Glutamatergic neuron (in vitro differentiated cells): ENCODE measurements around the gene TACC3. TPM values are rescaled to one million over a fixed set of nuclear protein-coding genes. Genes with fewer than 3 reads are reported as not detected.
A peak's percentile ranks its signal among the peaks of the same experiment; 100 is the strongest.

Experiments
- DNase-seq: peaks from one replicate; pipeline ENCODE4 v3.0.0; 2022
- H3K27ac Mint-ChIP-seq: one replicate; pipeline ENCODE4 v1.8.0; 2020; ENCODE audit warnings: mild to moderate bottlenecking, mixed read lengths, inconsistent platforms; ENCODE audit not compliant: unreplicated experiment
- H3K27me3 Mint-ChIP-seq: one replicate; pipeline ENCODE4 v1.8.0; 2020; ENCODE audit warnings: mild to moderate bottlenecking, moderate library complexity, mixed read lengths, inconsistent platforms; ENCODE audit not compliant: unreplicated experiment
- H3K36me3 Mint-ChIP-seq: one replicate; pipeline ENCODE4 v1.8.0; 2020; ENCODE audit warnings: mild to moderate bottlenecking, mixed read lengths, inconsistent platforms; ENCODE audit not compliant: unreplicated experiment
- H3K4me1 Mint-ChIP-seq: one replicate; pipeline ENCODE4 v1.8.0; 2020; ENCODE audit warnings: mild to moderate bottlenecking, low read depth, mixed read lengths, inconsistent platforms; ENCODE audit not compliant: unreplicated experiment
- H3K4me3 Mint-ChIP-seq: one replicate; pipeline ENCODE4 v1.8.0; 2020; ENCODE audit warnings: mild to moderate bottlenecking, mixed read lengths, inconsistent platforms; ENCODE audit not compliant: unreplicated experiment
- H3K9me3 Mint-ChIP-seq: one replicate; pipeline ENCODE4 v1.8.0; 2020; ENCODE audit warnings: mild to moderate bottlenecking, moderate library complexity, mixed read lengths, inconsistent platforms; ENCODE audit not compliant: unreplicated experiment
- total RNA-seq: library from RNA; stranded (reverse); fragmentation: NEBNext Ultra II Directional; extraction: Animal tissue kit (Norgen Biotek cat#: 25700); gene quantifications from one replicate; pipeline ENCODE4 v1.2.1, GENCODE V29; 2021; ENCODE audit not compliant: unreplicated experiment
- TF ChIP-seq, protein P1 (sequence below): fragments of 200-600 bp; sonication (generic); IDR thresholded peaks from one replicate; pipeline ENCODE4 v1.5.0; 2021; ENCODE audit not compliant: partially characterized antibody, unreplicated experiment

Gene TACC3
- total RNA-seq, 1 donor from 2014 or later = 23.0 TPM

- peaks cover 8% of the 10 kb centered on the region for H3K4me1 Mint-ChIP-seq
- no peak overlapping the region for H3K4me3 Mint-ChIP-seq
- DNase-seq = peak; percentile 98
- TF ChIP-seq, protein P1, sequence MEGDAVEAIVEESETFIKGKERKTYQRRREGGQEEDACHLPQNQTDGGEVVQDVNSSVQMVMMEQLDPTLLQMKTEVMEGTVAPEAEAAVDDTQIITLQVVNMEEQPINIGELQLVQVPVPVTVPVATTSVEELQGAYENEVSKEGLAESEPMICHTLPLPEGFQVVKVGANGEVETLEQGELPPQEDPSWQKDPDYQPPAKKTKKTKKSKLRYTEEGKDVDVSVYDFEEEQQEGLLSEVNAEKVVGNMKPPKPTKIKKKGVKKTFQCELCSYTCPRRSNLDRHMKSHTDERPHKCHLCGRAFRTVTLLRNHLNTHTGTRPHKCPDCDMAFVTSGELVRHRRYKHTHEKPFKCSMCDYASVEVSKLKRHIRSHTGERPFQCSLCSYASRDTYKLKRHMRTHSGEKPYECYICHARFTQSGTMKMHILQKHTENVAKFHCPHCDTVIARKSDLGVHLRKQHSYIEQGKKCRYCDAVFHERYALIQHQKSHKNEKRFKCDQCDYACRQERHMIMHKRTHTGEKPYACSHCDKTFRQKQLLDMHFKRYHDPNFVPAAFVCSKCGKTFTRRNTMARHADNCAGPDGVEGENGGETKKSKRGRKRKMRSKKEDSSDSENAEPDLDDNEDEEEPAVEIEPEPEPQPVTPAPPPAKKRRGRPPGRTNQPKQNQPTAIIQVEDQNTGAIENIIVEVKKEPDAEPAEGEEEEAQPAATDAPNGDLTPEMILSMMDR = peak; percentile 95
- no peak overlapping the region for H3K27ac Mint-ChIP-seq
- H3K27me3 Mint-ChIP-seq = peaks cover 3% of the 10 kb centered on the region
- H3K36me3 Mint-ChIP-seq = no peaks in the 10 kb centered on the region
- peaks cover 1% of the 10 kb centered on the region for H3K9me3 Mint-ChIP-seq
These were observed 25.0 kb downstream of the TACC3 start for GRCh38 chr4:1746265-1746691.

- Mint-ChIP-seq H3K36me3 (no peaks in the 10 kb centered on the region), H3K27ac (no peak overlapping the region)
- peak; percentile 66 for DNase-seq
These were observed 25.7 kb downstream of the TACC3 start for GRCh38 chr4:1746919-1747602.

DNA sequence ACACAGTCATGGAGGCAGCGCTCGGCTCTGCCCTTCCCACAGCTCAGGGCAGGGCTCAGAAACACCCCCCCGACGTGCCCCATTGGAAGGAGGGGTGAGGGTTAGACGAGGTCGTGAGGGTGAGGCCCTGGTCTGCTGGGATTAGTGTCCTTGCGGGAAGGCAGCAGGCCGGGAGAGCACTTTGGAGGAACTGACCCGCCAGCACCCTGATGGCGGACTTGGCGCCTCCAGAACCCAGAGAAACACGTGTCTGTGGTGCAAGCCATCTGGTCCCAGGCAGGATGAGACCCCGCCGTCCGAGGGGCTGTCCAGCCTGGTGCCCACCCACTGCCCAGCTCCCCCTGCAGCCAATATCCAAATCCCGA lies 26.3 kb downstream of the TACC3 start:
- TF ChIP-seq, protein P1 = no peak
- Mint-ChIP-seq H3K9me3 (peaks cover 1% of the 10 kb centered on the region), H3K27me3 (peaks cover 3% of the 10 kb centered on the region), H3K4me3 (no peak overlapping the region), H3K36me3 (no peaks in the 10 kb centered on the region), H3K27ac (no peak overlapping the region), H3K4me1 (peaks cover 4% of the 10 kb centered on the region)
- DNase-seq = no peak

More at GRCh38 chr4:1746919-1747602, 25.7 kb downstream of the TACC3 start:
- H3K4me3 Mint-ChIP-seq = no peak overlapping the region
- H3K4me1 Mint-ChIP-seq = peaks cover 4% of the 10 kb centered on the region
- TF ChIP-seq, protein P1 = no peak
- peaks cover 1% of the 10 kb centered on the region for H3K9me3 Mint-ChIP-seq
- H3K27me3 Mint-ChIP-seq = peaks cover 3% of the 10 kb centered on the region

- Mint-ChIP-seq H3K27ac (no peak overlapping the region), H3K9me3 (no peaks in the 10 kb centered on the region), H3K4me3 (no peak overlapping the region), H3K4me1 (peaks cover 2% of the 10 kb centered on the region), H3K36me3 (no peaks in the 10 kb centered on the region), H3K27me3 (peaks cover under 1% of the 10 kb centered on the region)
- peak; percentile 95 for DNase-seq
- TF ChIP-seq, protein P1 = peak; percentile 93
These were observed 27.2 kb downstream of the TACC3 start for GRCh38 chr4:1748465-1748995.

DNA sequence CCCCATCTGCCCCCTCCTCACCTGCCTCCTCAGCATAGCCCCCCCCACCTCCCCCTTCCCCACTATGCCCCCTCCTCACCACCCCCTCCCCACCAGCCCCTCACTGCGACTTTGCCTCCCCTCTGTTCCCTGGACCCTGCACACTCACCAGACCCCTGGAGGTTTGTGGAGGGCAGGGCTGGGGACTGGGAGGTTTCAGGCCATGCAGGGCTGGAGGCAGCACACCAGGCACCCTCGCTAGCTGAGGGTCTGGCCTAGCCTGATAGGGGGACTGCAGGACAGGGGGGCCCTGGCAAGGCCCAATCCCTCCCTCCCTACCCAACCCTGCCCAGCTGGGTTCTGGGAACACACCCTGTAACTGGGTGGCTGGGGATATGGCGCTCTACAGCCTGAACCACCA lies 28.0 kb downstream of the TACC3 start:
- Mint-ChIP-seq H3K9me3 (peaks cover under 1% of the 10 kb centered on the region), H3K4me1 (no peaks in the 10 kb centered on the region), H3K27me3 (no peaks in the 10 kb centered on the region), H3K27ac (no peak overlapping the region), H3K4me3 (no peak overlapping the region), H3K36me3 (no peaks in the 10 kb centered on the region)
- peak; percentile 61 for DNase-seq
- TF ChIP-seq, protein P1 = no peak
